Stomach (tissue), 4 donors: ENCODE measurements around the gene TBCE.

Experiments
- CTCF ChIP-seq, 7 experiments: fragments of 450-650 bp in 4 of 7; fragments of 200-600 bp in 3 of 7; sonication (generic) in 3 of 7; IDR thresholded peaks; one replicate each; pipeline ENCODE4 v1.5.1; 2016 to 2019; ENCODE audit warnings: antibody characterized with exemption in 7 of 7, control low read depth in 2 of 7, mild to moderate bottlenecking in 1 of 7
- EP300 ChIP-seq: sonication (generic); formaldehyde crosslinking; IDR thresholded peaks from one replicate; pipeline ENCODE4 v1.6.1; 2017; ENCODE audit warnings: antibody characterized with exemption
- POLR2A ChIP-seq, 4 donors: fragments of 450-650 bp; IDR thresholded peaks; one replicate each; pipeline ENCODE4 v1.6.1; 2016; ENCODE audit warnings: antibody characterized with exemption in 4 of 4, control low read depth in 2 of 4, mild to moderate bottlenecking in 1 of 4, moderate library complexity in 1 of 4

GRCh38 chr1:235429143-235429542, 61.9 kb downstream of the TBCE start:
- TF ChIP-seq CTCF (IDR thresholded peaks at IDR 0.05) (no peak), POLR2A (IDR thresholded peaks at IDR 0.05) (no peak), EP300 (no peak)
